GM18507 (cell line): Measurements from ENCODE around the gene PLPP2.

ENCODE experiments used
- DNase-seq: peaks from one replicate; pipeline ENCODE4 v3.0.0; 2011; ENCODE audit warnings: low read depth; ENCODE audit not compliant: insufficient read length; ENCODE audit errors: extremely low spot score
- FAIRE-seq: peaks from 2 replicates; lab custom pipeline; 2011; peaks lifted over from hg19 to GRCh38; lab: Jason Lieb, UNC

Gene PLPP2

GRCh38 chr19:291006-291521 is at the start of gene PLPP2:
TSS of gene PLPP2 (minus strand) at chr19:291403. CDS start at chr19:291336, 67 bp downstream.
- DNase-seq = no peak
- FAIRE-seq = no peak

GRCh38 chr19:340620-341385 is 49.6 kb upstream of the PLPP2 start:
- FAIRE-seq (no peak), DNase-seq (no peak)

- DNase-seq (no peak), FAIRE-seq (no peak)
Observed at GRCh38 chr19:339262-339887, 48.2 kb upstream of the PLPP2 start.

GRCh38 chr19:338421-338820 is 47.2 kb upstream of the PLPP2 start:
- FAIRE-seq (no peak), DNase-seq (no peak)

- no peak for DNase-seq
Observed at GRCh38 chr19:336067-336614, 44.9 kb upstream of the PLPP2 start.

GRCh38 chr19:335486-336066 is 44.4 kb upstream of the PLPP2 start:
- FAIRE-seq (no peak), DNase-seq (no peak)

More at GRCh38 chr19:336067-336614, 44.9 kb upstream of the PLPP2 start:
- no peak for FAIRE-seq

GRCh38 chr19:335072-335471 is 43.9 kb upstream of the PLPP2 start:
- DNase-seq = no peak
- no peak for FAIRE-seq

GRCh38 chr19:334296-335071 is 43.3 kb upstream of the PLPP2 start:
- DNase-seq (no peak), FAIRE-seq (no peak)

GRCh38 chr19:330503-330902 is 39.3 kb upstream of the PLPP2 start:
- no peak for FAIRE-seq
- DNase-seq = no peak

- no peak for DNase-seq
Observed at GRCh38 chr19:329876-330275, 38.7 kb upstream of the PLPP2 start.

GRCh38 chr19:328025-328505 is 36.9 kb upstream of the PLPP2 start:
- FAIRE-seq = no peak
- no peak for DNase-seq

More at GRCh38 chr19:329876-330275, 38.7 kb upstream of the PLPP2 start:
- no peak for FAIRE-seq

GRCh38 chr19:327291-328024 is 36.3 kb upstream of the PLPP2 start:
- DNase-seq = no peak
- FAIRE-seq = no peak

GRCh38 chr19:326871-327270 is 35.7 kb upstream of the PLPP2 start:
- no peak for FAIRE-seq
- no peak for DNase-seq

GRCh38 chr19:325937-326565 is 34.8 kb upstream of the PLPP2 start:
- DNase-seq (no peak), FAIRE-seq (no peak)

- DNase-seq (no peak), FAIRE-seq (no peak)
Observed at GRCh38 chr19:325173-325936, 34.2 kb upstream of the PLPP2 start.

GRCh38 chr19:324716-325115 is 33.5 kb upstream of the PLPP2 start:
- DNase-seq (no peak), FAIRE-seq (no peak)

GRCh38 chr19:322616-323015 is 31.4 kb upstream of the PLPP2 start:
- no peak for DNase-seq

GRCh38 chr19:318509-318774 is 27.2 kb upstream of the PLPP2 start:
- DNase-seq (no peak), FAIRE-seq (no peak)

More at GRCh38 chr19:322616-323015, 31.4 kb upstream of the PLPP2 start:
- no peak for FAIRE-seq
